GM23248 (cell line): Measurements from ENCODE around the gene FAM83D.

ENCODE experiments used
- EZH2 ChIP-seq: fragments of 200-600 bp; sonication (generic); IDR thresholded peaks from 2 replicates; pipeline ENCODE4 v1.6.1; 2018; ENCODE audit warnings: antibody characterized with exemption, mild to moderate bottlenecking; ENCODE audit not compliant: insufficient read depth, poor library complexity, severe bottlenecking
- EZH2phosphoT487 ChIP-seq: fragments of 200-600 bp; sonication (generic); IDR thresholded peaks from 2 replicates; pipeline ENCODE4 v1.6.1; 2018; ENCODE audit warnings: antibody characterized with exemption, moderate library complexity, mild to moderate bottlenecking, low read depth; ENCODE audit not compliant: insufficient read depth

DNA sequence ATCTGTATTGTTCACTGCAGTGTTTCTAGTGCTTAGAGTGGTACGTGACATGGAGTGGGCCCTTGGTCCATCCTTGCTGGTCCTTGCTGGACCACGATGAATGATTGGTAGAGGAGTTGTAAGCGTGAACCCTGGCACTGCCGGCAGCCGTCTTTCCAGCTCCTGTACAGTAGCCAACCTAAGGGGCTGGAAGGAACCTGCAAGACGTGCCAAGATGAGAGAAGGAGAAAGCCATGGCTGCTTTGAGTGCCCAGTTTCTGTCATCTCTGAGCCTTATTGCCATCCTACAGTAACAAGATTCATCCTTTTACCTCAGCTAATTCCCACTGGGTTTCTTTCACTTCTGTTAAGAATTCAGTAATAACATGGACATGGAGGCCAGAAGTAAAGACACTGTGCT lies 41.9 kb downstream of the FAM83D start:
- no peak for TF ChIP-seq EZH2
- no peak for TF ChIP-seq EZH2phosphoT487
